Eye (tissue), 1 donor: ENCODE measurements around the gene POLR3A.
"Not testable (repeated sequence)": the region's sequence is repeated elsewhere in the genome, so short reads cannot be mapped to it uniquely, and the experiment has no call there.

Experiments
- DNase-seq: peaks from one replicate; pipeline ENCODE4 v3.0.0-alpha.2; 2015

POLR3A gene

GRCh38 chr10:78015546-78015945, 13.8 kb downstream of the POLR3A start:
- DNase-seq, result no peak

- DNase-seq, result no peak
Observed at GRCh38 chr10:78013564-78013963, 15.8 kb downstream of the POLR3A start.

- no peak for DNase-seq
Observed at GRCh38 chr10:78011065-78011464, 18.2 kb downstream of the POLR3A start.

GRCh38 chr10:78010278-78010677, 19.0 kb downstream of the POLR3A start:
- DNase-seq, result no peak

GRCh38 chr10:78009662-78010061, 19.7 kb downstream of the POLR3A start:
- no peak for DNase-seq

GRCh38 chr10:78007172-78007571, 22.1 kb downstream of the POLR3A start:
- DNase-seq, result no peak

- DNase-seq, result no peak
Observed at GRCh38 chr10:78004215-78005026, 24.9 kb downstream of the POLR3A start.

- DNase-seq, result no peak
Observed at GRCh38 chr10:78002541-78003288, 26.6 kb downstream of the POLR3A start.

- no peak for DNase-seq
Observed at GRCh38 chr10:78000956-78001472, 28.3 kb downstream of the POLR3A start.

GRCh38 chr10:78000206-78000605, 29.1 kb downstream of the POLR3A start:
- no peak for DNase-seq

- DNase-seq, result not testable (repeated sequence)
Observed at GRCh38 chr10:77998780-77999179, 30.5 kb downstream of the POLR3A start.

GRCh38 chr10:77993620-77994019, 35.7 kb downstream of the POLR3A start:
- DNase-seq, result no peak

- DNase-seq, result no peak
Observed at GRCh38 chr10:77989081-77989724, 40.1 kb downstream of the POLR3A start.

GRCh38 chr10:77987671-77988255, 41.6 kb downstream of the POLR3A start:
- DNase-seq, result no peak

- no peak for DNase-seq
Observed at GRCh38 chr10:77984986-77985385, 44.3 kb downstream of the POLR3A start.

- no peak for DNase-seq
Observed at GRCh38 chr10:77983384-77984341, 45.7 kb downstream of the POLR3A start.

GRCh38 chr10:77981281-77981680, 48.0 kb downstream of the POLR3A start:
- DNase-seq, result no peak

GRCh38 chr10:77979221-77979620, 50.1 kb downstream of the POLR3A start:
- DNase-seq, result no peak

GRCh38 chr10:77978360-77978759, 51.0 kb downstream of the POLR3A start:
- DNase-seq, result no peak

- no peak for DNase-seq
Observed at GRCh38 chr10:77977934-77978333, 51.4 kb downstream of the POLR3A start.

GRCh38 chr10:77977016-77977415, 52.3 kb downstream of the POLR3A start:
- no peak for DNase-seq
